Activated CD4-positive, alpha-beta T cell treated with anti-CD3 and anti-CD28 coated beads, Interleukin-2, amount 50 U/mL, for 48 hours (primary cell): Measurements from ENCODE around the gene SSNA1.

Experiments
- DNase-seq, 2 experiments: peaks; one replicate each; pipeline ENCODE4 v3.0.0-alpha.2; 2020

SSNA1 gene, protein sequence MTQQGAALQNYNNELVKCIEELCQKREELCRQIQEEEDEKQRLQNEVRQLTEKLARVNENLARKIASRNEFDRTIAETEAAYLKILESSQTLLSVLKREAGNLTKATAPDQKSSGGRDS

DNA sequence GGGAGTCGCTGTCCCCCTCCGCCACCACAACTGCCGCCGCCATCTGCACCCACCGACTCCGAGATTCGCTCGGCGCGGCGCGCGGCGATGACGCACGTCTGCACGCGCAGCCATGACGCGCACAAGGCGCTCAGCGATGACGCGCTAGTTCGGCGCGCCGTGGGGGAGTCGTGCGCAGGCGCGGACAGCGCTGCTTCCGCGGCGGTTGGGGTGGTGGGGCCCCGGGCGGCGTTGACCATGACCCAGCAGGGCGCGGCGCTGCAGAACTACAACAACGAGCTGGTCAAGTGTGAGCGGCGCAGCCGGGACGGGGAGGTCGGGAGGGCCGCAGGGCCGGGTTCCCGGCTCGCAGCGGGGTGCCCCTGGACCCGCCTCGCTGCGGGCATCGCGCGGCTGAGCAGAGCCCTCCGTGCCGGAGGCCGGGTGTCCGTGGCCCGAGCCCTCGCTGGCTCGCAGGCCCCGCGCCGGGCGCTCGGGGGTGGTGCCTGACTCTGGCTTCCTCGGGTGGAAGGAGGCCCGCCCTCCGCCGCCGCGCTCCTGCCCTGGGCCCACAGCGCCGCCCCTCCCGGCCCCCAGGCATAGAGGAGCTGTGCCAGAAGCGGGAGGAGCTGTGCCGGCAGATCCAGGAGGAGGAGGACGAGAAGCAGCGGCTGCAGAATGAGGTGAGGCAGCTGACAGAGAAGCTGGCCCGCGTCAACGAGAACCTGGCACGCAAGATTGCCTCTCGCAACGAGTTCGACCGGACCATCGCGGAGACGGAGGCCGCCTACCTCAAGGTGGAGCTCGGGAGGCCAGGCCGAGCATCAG, at the start of gene SSNA1, which contains the start of gene ANAPC2:
SSNA1 (plus strand) TSS at position 187 of the 807 bp plus-strand sequence; CDS start at position 238, 51 bp downstream.
ANAPC2 (minus strand) TSS at position 71 of the 807 bp plus-strand sequence; CDS start at position 43, 28 bp downstream.
- peak; percentile 91 to 93 for DNase-seq

DNA sequence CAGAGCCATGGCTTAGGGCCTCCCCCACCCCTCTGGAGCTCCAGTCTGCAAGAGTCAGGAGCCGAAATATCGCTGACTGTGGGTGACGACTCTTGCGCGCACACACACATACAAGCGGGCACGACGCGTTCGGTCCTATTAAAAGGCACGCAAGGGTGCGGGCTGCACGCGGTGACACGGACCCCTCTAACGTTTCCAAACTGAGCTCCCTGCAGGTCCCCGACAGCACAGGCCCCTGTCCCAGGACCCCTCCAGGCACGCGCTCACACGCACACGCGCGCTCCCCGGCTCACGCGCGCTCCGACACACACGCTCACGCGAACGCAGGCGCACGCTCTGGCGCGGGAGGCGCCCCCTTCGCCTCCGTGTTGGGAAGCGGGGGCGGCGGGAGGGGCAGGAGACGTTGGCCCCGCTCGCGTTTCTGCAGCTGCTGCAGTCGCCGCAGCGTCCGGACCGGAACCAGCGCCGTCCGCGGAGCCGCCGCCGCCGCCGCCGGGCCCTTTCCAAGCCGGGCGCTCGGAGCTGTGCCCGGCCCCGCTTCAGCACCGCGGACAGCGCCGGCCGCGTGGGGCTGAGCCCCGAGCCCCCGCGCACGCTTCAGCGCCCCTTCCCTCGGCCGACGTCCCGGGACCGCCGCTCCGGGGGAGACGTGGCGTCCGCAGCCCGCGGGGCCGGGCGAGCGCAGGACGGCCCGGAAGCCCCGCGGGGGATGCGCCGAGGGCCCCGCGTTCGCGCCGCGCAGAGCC, 49.6 kb upstream of the SSNA1 start, which contains the start of gene GRIN1:
GRIN1 (plus strand) TSS at position 433 of the 746 bp plus-strand sequence. CDS start 333 bp downstream, outside the sequence.
- no peak for DNase-seq

DNA sequence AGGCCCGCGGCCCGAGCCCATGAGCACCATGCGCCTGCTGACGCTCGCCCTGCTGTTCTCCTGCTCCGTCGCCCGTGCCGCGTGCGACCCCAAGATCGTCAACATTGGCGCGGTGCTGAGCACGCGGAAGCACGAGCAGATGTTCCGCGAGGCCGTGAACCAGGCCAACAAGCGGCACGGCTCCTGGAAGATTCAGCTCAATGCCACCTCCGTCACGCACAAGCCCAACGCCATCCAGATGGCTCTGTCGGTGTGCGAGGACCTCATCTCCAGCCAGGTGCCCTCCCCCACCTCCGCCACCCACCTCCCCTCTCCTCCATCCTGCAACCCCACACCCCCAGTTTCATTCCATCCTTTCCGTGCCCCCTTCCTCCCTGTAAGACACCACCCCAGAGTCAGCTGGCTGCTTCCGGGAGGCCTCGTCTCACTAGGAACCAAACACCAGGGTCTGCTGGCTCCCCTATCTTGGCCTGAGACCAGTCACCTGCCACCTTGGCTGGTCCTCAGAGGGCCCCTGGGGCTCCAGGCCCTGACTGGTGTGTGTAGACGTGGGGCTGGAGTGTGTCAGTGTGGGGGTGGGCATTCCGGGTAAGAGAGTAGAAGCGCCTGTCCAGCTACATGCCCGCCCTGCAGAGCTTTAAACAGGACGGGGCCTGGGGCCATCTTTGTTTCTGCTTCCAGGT, 48.9 kb upstream of the SSNA1 start:
- DNase-seq = no peak

DNA sequence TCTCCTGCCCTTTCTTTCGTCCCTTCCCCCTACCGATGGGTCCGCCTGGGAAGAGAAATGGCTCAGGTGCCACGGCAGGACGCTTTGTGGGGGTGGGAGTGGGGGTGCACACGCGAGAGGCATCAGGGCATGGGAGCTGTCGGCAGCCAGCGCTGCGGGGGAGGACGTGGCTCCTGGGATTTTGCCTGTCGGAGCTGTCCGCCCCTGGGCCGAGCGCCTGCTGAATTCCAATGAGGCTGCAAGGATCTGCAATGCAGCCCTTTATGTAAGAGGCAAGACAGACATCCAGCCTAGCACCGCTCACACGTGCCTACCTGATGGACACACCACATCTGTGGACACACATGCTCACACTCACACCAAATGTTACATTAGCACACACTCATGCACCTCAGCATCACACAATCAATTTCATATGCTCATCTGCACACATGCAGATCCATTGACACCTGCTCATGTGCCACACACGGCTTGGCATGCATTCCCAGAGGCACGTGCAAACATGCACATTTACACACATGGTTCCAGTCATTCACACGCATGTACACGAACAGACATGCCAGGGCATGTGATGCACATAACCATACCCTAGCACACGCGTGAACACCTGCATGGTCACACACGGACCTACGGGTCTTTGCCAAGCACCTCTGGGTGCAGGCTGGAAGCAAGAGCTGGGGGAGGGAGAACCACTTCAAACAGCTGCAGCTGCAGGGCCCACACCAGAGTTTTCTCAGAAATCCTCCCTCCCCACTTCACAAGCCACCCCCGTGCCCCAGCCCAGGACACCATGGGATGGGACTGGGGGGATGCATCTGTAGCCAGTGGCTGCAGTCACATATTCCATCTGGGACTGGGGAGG, 48.1 kb upstream of the SSNA1 start:
- DNase-seq = no peak

DNA sequence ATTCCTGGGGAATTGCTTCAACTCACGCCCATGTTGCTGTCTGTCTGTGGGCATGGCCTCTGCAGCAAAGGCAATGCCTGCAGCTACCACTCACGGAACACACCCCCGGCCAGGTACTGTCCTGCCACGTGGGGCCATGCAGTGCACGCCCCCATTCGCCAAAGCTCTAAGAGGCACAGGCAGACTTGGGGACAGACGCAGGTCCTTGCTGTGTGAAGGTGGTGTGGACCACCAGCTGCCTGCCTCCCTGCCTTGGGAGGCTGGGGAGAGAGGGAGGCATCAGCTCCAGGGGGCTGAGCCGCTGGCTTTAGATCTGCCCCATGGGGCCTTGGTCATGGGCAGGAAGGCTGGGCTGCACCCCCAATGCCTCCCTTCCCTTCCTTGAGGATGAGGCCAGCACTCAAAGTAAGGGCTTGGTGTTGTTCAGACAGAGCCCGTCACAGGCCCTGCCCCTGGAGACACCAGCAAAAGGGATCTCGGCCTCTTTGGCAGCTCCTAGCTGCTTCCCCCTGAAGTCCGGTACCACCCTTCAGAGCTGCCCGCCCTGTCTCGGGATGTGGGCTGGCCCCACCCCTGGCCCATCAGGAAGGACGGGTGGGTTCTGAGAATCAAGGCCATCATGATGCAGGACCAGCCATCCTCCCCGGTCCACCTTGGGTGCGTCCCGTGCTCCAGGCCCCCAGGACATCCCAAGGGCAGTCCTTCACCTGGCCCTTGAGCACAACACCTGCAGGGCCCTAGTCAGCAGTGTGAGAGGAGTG, 47.2 kb upstream of the SSNA1 start:
- no peak for DNase-seq

DNA sequence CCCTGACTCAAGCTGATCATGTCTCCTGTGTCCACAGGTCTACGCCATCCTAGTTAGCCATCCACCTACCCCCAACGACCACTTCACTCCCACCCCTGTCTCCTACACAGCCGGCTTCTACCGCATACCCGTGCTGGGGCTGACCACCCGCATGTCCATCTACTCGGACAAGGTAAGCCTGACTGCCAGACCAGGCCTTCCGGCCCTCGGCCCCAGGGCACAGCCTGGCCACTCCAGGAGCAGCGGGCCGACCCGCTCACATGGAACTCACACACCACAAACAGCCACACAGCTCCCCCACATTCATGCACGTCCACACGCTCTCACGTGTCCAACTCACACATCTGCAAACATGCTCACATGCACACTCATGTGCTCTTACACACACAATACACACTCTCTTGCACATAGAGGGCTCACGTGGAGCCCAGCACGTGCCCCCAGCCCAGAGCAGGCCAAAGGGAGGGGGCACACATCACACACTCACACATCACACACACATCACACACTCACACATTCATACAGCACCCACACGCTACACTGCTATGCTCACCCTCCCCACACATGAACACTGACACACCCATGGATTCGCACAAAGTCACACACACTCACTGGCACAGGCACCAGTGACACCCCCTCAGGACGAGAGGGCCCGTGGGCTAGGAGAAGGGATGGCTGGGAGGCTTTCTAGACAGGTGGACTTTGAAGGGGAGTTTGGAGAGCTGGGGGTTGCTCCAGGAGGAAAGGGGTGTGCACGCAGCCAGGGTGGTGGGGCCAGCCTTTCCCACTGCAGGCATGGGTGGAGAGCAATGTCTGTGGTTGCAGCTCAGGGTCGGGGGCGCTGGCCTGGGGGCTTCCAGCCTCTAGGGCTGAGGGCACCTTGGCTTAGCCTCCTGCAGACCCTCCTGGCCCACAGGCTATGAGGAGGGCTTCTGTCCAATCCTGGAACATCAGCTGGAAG, 46.2 kb upstream of the SSNA1 start:
- DNase-seq = no peak

DNA sequence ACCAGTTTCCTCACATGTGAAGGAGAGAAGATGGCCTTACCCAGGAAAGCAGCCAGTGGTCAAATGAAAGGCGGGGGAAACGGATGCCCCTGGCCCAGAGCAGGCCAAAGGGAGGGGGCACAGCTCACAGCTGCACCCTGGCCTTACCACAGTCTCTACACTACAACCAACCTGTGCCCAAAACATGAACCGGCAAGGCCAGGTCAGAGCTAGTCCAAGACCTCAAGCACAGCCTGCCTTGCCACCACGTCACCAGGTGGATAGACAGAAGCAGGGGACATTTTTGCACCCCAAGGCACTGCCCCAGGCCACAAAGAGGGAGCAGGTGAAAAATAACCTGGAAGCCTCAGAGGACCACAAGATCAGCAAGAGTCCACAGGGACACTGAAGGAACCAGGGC, 45.0 kb upstream of the SSNA1 start:
- no peak for DNase-seq

DNA sequence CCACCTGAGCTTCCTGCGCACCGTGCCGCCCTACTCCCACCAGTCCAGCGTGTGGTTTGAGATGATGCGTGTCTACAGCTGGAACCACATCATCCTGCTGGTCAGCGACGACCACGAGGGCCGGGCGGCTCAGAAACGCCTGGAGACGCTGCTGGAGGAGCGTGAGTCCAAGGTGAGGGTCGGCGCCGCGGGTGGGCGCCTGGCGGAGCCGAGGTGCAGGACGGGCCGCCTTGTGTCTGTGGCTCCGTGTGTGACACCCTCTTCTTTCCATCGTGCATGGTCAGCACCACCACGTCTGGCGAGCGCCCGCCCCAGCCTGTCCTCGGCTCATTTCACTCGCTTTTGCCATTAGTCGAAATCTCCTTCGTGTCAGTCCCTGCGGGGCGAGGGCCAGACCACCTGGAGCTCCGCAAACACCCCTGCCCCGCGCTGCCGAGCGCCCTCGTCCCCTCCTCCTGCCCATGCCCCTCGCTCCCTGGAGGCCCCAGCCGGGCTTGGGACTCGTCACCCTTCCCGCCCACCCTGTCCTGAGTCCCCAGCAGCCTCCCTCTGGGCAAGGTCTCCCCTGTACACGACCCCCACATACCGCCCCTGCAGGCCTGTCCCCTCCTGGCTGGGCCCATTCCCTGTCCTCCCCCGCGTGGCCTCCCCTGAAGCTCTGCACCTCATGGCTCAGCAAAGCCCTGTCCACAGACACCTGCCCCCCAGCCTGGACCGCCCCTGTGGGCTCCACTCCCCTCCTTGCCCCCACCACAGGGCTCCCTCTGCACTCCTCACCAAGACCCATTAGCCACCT, 42.5 kb upstream of the SSNA1 start:
- no peak for DNase-seq

DNA sequence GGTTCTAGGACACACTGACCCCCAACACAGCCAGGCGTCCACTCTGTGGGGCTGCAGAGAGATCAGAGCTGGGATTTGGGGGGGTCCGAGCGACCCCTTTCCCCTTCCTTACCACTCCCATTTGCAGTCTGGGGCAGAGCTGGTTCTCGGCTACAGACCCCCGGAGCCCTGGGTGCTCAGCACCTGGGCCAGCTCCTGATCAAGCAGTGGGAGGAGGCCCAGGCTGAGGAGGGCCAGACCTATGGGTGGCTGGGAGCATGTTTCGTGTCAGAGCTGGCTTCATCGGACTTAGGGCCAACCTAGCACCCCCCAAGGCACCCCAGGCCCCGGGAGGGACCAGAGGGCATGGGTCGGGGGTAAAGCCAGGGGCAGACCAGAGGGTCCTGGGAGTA, 42.0 kb upstream of the SSNA1 start:
- DNase-seq = no peak

DNA sequence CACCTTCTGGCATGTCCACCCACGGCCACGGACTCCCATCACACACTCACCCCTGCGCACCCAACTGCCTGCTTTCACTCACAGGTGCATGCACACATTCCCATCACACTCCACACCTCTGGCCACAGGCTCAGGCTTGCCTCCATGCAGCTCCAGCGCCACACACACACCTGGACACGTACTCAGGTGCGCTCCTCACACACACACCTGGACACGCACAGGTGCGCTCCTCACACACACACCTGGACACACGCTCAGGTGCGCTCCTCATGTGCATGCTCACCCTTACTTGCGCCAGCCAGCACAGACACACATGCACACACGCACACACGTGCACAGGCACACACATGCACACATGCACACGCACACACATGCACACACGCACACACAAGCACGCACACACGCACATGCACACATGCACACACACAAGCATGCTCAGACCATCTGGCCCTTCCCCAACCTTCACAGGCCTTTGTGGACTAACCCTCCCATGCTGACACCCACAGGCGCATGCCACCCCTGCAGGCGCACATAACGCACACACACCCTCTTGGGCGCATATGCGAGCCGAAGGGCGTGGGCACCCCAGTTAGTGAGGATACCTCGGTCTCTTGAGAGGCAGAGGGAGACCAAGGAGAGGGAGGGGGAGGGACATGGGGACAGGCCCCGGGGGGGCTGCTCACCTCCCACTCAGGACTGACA, 41.2 kb upstream of the SSNA1 start:
- DNase-seq = no peak

DNA sequence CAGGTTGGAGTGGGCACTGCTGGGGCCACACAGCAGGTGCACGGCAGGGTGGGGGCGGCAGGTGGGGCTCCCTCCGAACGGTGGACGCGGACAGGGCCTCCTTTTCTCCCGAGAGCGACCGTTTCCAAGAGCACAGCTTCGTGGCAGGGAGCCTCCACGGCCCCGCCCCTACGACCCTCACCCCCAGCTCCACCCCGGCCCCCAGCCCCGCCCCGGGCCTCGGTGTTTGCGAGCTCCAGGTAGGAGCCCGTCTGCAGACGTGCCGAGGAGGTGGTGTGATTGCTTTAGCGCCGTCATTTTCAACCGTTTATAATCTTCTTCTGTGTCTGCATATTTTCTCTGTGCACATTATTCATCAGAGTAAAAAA, 40.7 kb upstream of the SSNA1 start:
- DNase-seq = no peak

DNA sequence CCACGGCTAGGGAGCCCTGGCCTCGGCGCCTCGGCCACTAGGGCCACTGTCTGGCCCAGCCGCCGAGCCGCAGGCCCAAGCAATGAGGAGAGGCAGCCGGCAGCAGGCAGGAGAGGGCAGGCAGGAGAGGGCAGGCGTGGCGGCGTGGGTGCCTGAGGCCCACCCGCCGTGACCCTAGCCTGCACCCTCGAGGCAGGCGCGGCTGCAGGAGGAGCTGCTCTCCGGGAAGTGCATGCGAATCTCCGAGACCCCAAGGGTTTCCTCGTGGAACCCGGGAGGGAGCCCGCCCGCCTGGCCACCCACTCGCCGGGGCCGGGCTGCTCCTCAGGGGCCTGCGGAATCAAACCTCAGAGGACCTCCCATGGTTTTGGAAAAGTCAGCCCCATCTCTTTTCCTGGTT, 40.2 kb upstream of the SSNA1 start:
- no peak for DNase-seq

DNA sequence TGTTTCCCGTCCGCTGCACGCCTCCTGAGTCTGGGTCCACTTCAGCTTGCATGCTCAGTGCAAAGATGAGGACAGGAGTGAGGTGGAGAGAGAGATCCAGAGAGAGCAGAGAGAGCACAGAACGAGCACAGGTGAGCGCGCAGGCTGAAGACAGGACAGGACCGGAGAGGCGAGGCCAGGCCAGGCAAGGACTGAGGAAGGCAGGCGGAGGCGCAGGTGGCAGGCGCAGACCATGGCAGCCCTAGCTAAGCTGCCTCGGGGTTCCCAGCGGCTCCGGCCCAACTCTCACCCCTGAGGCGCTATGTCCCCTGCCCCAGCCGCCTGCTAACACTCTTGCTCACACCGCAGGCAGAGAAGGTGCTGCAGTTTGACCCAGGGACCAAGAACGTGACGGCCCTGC, 39.8 kb upstream of the SSNA1 start:
- no peak for DNase-seq

DNA sequence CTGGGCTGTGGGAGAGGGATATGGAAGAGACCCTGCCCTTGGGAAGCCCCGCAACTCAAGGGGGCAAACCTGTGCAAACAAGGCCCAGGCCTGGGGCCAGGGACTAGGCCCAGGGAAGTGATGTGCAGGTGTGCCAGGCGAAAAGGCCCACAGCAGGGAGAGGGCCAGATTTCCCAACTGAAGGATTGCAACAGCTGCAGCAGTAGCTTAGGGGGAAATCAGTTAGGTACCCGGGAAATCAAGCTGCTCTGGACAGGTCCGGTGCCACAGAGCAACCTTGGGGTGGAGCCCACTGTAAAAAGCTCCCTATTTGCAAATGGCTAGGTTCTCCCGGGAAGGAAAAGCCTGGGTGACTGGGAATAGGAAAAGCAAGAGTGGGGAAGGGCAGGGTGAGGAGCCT, 39.1 kb upstream of the SSNA1 start:
- DNase-seq = no peak

DNA sequence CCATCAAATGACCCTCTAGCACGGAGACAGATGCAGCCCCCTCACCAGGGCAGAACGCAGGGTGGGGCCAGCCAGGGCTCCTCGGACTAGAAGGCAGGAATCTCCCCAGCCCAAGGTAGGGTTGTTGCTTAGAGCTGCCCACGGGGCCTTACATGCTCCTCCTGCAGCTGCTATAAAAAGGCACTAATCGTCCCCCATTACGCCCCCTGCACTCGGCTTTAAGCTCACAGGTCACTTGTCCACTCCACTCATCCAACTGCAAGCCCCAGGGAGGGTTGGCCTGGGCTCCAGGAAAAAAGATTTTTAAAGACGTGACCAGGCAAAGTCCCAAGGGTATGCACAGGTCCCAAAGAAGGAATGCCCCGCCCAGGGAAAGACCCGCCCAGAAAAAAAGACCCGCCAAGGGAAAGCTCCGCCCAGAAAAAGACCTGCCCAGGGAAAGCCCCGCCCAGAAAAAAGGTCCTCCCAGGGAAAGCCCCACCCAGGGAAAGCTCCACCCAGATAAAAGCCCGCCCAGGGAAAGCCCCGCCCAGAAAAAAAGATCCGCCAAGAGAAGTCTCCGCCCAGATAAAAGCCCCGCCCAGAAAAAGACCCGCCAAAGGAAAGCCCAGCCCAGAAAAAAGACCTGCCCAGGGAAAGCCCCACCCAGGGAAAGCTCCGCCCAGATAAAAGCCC, 38.4 kb upstream of the SSNA1 start:
- peak in 1 of 2 experiments; percentile 60 for DNase-seq

DNA sequence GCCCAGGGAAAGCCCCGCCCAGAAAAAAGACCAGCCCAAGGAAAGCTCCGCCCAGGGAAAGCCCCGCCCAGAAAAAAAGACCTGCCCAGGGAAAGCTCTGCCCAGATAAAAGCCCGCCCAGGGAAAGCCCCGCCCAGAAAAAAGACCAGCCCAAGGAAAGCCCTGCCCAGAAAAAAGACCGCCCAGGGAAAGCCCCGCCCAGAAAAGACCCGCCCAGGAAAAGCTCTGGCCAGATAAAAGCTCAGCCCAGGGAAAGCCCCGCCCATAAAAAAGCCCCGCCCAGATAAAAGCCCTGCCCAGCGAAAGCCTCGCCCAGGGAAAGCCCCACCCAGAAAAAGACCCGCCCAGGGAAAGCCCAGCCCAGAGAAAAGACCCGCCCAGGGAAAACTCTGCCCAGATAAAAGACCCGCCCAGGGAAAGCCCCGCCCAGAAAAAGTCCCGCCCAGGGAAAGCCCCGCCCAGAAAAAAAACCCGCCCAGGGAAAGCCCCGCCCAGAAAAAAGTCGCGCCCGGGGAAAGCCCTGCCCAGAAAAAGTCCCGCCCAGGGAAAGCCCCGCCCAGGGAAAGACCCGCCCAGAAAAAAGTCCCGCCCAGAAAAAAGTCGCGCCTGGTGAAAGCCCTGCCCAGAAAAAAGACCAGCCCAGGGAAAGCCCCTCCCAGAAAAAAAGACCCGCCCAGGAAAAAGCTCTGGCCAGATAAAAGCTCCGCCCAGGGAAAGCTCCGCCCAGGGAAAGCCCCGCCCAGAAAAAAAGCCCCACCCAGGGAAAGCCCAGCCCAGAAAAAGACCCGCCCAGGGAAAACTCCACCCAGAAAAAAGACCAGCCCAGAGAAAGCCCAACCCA, 37.6 kb upstream of the SSNA1 start:
- peak; percentile 65 to 74 for DNase-seq

DNA sequence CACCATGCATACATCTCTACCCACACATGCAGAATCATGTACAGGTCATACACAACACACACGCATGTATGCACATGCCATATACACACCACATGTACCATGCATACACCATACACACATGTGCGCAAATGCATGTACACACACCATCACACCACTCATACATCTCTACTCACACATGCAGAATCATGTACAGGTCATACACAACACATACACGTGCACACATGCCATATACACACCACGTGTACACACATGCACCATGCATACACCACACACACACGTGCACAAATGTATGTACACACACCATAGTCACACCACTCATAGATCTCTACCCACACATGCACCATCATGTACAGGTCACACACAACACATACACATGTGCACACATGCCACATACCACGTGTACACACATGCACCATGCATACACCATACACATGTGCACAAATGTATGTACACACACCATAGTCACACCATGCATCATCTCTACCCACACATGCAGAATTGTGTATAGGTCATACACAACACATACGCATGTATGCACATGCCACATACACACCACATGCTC, 35.6 kb upstream of the SSNA1 start:
- DNase-seq = no peak
